Activated effector memory CD4-positive, alpha-beta T cell treated with anti-CD3 and anti-CD28 coated beads, Interleukin-2, amount 50 U/mL, for 16 hours (primary cell): ENCODE data around the gene ZNF808.
"Not testable (repeated sequence)": the region's sequence is repeated elsewhere in the genome, so short reads cannot be mapped to it uniquely, and the experiment has no call there.

Experiments
- DNase-seq: peaks from one replicate; pipeline ENCODE4 v3.0.0-alpha.2; 2020

ZNF808 gene

GRCh38 chr19:52601025-52601973, 73.8 kb downstream of the ZNF808 start:
- peak; percentile 98 for DNase-seq

DNA sequence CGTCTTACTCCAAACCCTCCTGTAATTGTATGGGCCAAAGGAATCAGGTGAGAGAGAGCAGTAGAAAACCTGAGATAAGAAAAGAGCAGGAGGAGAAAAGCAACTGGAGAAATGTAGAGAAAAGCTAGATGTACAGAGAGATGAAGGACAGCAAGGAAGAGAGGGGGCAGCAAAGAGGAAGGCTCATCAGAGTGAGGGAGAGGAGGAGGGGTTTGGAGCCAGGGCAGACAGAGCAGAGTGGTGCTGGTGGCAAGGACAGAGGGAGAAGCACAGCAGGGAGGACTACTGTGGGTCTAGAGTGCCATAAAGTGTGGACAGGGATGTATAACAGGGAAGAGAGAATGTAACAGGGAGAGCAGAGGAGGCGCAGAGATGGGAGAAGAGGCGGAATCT, 74.5 kb downstream of the ZNF808 start:
- DNase-seq, result not testable (repeated sequence)

GRCh38 chr19:52602941-52603340, 75.5 kb downstream of the ZNF808 start:
- DNase-seq, result no peak

DNA sequence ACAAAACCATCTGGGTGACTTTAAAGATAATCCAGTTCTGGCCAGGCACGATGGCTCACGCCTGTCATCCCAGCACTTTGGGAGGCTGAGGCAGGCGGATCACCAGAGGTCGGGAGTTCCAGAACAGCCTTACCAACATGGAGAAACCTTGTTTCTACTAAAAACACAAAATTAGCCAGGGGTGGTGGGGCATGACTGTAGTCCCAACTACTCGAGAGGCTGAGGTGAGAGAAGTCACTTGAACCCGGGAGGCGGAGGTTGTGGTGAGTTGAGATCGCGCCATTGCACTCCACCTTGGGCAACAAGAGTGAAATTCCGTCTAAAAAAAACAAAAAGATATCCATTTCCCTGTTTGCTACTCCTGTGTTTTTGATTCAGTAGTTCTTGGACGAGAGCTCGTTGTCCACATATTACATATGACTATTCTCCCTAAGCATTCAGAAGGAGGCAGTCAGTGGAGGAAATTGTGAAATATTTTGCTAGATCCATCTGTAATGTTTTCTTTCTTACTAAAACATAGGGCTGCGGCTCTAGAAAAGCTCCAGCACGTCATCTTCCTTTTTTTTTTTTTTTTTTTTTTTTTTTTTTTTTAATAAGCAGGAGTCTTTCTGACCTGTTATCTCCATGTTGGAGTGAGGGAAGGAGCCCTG, 76.2 kb downstream of the ZNF808 start:
- DNase-seq, result peak; percentile 12
